ENCODE data around the gene ANG. TPM values are rescaled to one million over a fixed set of nuclear protein-coding genes. Genes with fewer than 3 reads are reported as not detected.
"Not testable (repeated sequence)": the region's sequence is repeated elsewhere in the genome, so short reads cannot be mapped to it uniquely, and the experiment has no call there.

Gene ANG
- total and polyA plus RNA-seq, 5 experiments from 2014 or later, result 0.17 to 0.70 (median 0.34) TPM; not detected in 2

DNA sequence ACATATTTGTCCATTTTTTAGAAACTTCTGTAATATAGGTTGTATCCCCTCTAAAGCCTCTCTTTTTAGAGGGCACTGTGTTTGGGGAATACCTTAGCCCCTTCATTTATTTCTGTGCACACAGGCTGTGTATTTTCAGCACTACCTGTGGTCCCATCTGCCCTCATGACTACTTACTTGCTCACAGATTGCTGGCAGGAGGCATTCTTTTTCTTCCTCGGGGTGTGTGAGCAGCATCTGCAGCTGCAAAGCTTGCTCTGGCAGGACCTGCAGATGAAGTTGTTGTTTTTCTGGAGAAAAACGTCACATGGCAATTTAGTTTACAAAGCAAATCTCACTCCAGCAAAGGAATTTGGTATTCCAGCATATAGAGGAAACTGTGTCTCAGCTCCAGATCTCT, 24.3 kb downstream of the ANG start:
- Mint-ChIP-seq H3K9me3 (no peaks in the 10 kb centered on the region), H3K36me3 (no peaks in the 10 kb centered on the region), H3K4me1 (peaks cover 3 to 28% (median 6%) of the 10 kb centered on the region in 4 donors), H3K27me3 (peaks cover 0 to 7% (median 2%) of the 10 kb centered on the region in 5 donors), H3K4me3 (no peak overlapping the region), H3K27ac (no peak overlapping the region)
- ATAC-seq (no peak), DNase-seq (no peak)
- POLR2A ChIA-PET, result no interaction called here

- ATAC-seq (no peak), DNase-seq (no peak)
- peak overlapping the region in 1 of 10 donors; percentile 74 for H3K27ac Mint-ChIP-seq
- H3K4me1 Mint-ChIP-seq, result peaks cover 3 to 32% (median 6%) of the 10 kb centered on the region in 4 donors
- no peaks in the 10 kb centered on the region for H3K36me3 Mint-ChIP-seq
- POLR2A ChIA-PET, result no interaction called here
- peaks cover 0 to 5% (median 2%) of the 10 kb centered on the region in 5 donors for H3K27me3 Mint-ChIP-seq
- no peak overlapping the region for H3K4me3 Mint-ChIP-seq
- H3K9me3 Mint-ChIP-seq, result no peaks in the 10 kb centered on the region
Measured at GRCh38 chr14:20714593-20715250, 26.2 kb downstream of the ANG start.

- H3K36me3 Mint-ChIP-seq, result no peaks in the 10 kb centered on the region
- DNase-seq (no peak), ATAC-seq (no peak)
- H3K27me3 Mint-ChIP-seq, result peaks cover 17 to 37% (median 23%) of the 10 kb centered on the region in 5 donors
- no peak overlapping the region for H3K27ac Mint-ChIP-seq
- no peaks in the 10 kb centered on the region for H3K9me3 Mint-ChIP-seq
- POLR2A ChIA-PET, result no interaction called here
- peaks cover 3 to 33% (median 9%) of the 10 kb centered on the region in 4 donors for H3K4me1 Mint-ChIP-seq
- no peak overlapping the region for H3K4me3 Mint-ChIP-seq
Measured at GRCh38 chr14:20719777-20720176, 31.2 kb downstream of the ANG start.

DNA sequence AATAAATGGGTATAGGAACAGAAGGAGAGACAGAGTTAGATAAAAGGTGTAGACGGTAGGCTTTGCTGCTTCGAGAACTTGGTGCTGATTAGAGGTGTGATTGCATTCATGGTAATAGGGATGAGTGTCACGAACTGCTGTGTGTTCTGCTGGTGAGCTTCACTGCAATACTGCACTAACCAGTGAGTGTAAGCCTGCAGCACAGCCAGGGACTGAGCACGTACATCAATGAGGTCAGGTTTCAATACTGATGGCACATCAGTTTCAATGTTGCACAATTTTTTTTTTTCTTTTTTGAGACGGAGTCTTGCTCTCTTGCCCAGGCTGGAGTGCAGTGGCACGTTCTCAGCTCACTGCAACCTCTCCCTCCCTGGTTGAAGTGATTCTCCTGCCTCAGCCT, 32.2 kb downstream of the ANG start:
- Mint-ChIP-seq H3K36me3 (no peaks in the 10 kb centered on the region), H3K27ac (no peak overlapping the region), H3K27me3 (peaks cover 18 to 46% (median 32%) of the 10 kb centered on the region in 5 donors), H3K9me3 (no peaks in the 10 kb centered on the region), H3K4me1 (peaks cover 0 to 29% (median 4%) of the 10 kb centered on the region in 4 donors), H3K4me3 (no peak overlapping the region)
- ATAC-seq (no peak), DNase-seq (no peak)
- POLR2A ChIA-PET, result no interaction called here

GRCh38 chr14:20722016-20722415, 33.5 kb downstream of the ANG start:
- POLR2A ChIA-PET, result no interaction called here
- H3K27me3 Mint-ChIP-seq, result peaks cover 23 to 57% (median 43%) of the 10 kb centered on the region in 5 donors
- DNase-seq (no peak), ATAC-seq (no peak)
- no peak overlapping the region for H3K4me3 Mint-ChIP-seq
- H3K36me3 Mint-ChIP-seq, result no peaks in the 10 kb centered on the region
- no peak overlapping the region for H3K27ac Mint-ChIP-seq
- H3K9me3 Mint-ChIP-seq, result no peaks in the 10 kb centered on the region
- H3K4me1 Mint-ChIP-seq, result peaks cover 0 to 24% (median 3%) of the 10 kb centered on the region in 4 donors

- no peak overlapping the region for H3K27ac Mint-ChIP-seq
- H3K27me3 Mint-ChIP-seq, result peaks cover 31 to 61% (median 50%) of the 10 kb centered on the region in 5 donors
- no peak for DNase-seq
- H3K4me3 Mint-ChIP-seq, result peak overlapping the region in 2 of 10 donors; percentile 16 to 46
- H3K9me3 Mint-ChIP-seq, result no peaks in the 10 kb centered on the region
- POLR2A ChIA-PET, result no interaction called here
- H3K4me1 Mint-ChIP-seq, result peaks cover 0 to 21% (median 3%) of the 10 kb centered on the region in 4 donors
- peak in 1 of 2 donors; percentile 42 for ATAC-seq
- H3K36me3 Mint-ChIP-seq, result no peaks in the 10 kb centered on the region
Measured at GRCh38 chr14:20723488-20723887, 34.9 kb downstream of the ANG start.

DNA sequence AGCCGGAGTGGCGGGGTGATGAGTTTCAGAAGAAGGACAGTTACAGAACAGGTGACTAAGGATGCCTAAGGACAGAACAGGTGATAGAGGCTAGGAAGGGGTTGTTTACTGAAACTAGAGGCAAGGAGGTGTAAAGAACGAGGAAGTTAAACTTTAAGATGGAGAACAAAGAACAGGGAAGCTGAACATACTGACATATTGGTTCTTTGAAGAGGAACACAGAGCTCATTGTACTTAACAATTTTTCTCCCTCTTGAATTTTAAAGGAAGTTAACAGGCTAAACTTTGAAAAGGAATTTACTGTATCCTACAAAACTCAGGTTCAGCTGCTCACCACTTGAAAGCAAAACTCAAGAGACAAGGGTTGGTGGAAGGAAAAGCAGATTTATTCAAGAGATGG, 37.6 kb downstream of the ANG start:
- Mint-ChIP-seq H3K4me1 (peaks cover 0 to 16% (median 3%) of the 10 kb centered on the region in 4 donors), H3K27me3 (peaks cover 28 to 64% (median 45%) of the 10 kb centered on the region in 5 donors), H3K27ac (peak overlapping the region in 1 of 10 donors; percentile 26)
- H3K4me3 Mint-ChIP-seq, H3K36me3 Mint-ChIP-seq, H3K9me3 Mint-ChIP-seq, ATAC-seq, DNase-seq, POLR2A ChIA-PET: not testable (repeated sequence)

GRCh38 chr14:20726531-20726930, 38.0 kb downstream of the ANG start:
- Mint-ChIP-seq H3K4me1 (peaks cover 0 to 16% (median 3%) of the 10 kb centered on the region in 4 donors), H3K9me3 (no peaks in the 10 kb centered on the region), H3K36me3 (no peaks in the 10 kb centered on the region), H3K27me3 (peaks cover 28 to 60% (median 41%) of the 10 kb centered on the region in 5 donors), H3K27ac (peak overlapping the region in 1 of 10 donors; percentile 26), H3K4me3 (no peak overlapping the region)
- DNase-seq (no peak), ATAC-seq (no peak)
- POLR2A ChIA-PET, result no interaction called here

DNA sequence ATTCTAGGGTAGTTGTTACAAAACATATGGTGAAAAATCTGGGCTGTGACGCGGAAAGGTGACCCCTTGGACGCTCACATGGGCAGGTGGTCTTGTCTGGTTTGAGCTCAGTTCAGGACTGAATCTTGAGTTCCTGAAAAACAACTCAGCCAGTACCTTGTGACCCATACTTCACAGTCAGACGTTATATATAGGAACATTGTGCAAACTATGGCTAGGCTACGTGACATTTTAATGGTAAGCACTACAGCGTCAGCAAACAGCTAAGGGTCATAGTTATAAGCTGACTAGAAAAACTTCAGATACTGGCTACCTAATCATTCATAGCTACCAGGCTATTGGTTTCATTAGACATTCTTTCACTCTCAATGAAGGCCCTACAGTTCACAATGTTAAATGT, 42.3 kb downstream of the ANG start:
- Mint-ChIP-seq H3K4me1 (peaks cover 0 to 12% (median 0%) of the 10 kb centered on the region in 4 donors), H3K27ac (no peak overlapping the region), H3K27me3 (peaks cover 13 to 24% (median 19%) of the 10 kb centered on the region in 5 donors), H3K9me3 (no peaks in the 10 kb centered on the region), H3K4me3 (no peak overlapping the region), H3K36me3 (peaks cover 0 to 2% (median 0%) of the 10 kb centered on the region in 3 donors)
- no peak for DNase-seq
- POLR2A ChIA-PET, result no interaction called here
- no peak for ATAC-seq

DNA sequence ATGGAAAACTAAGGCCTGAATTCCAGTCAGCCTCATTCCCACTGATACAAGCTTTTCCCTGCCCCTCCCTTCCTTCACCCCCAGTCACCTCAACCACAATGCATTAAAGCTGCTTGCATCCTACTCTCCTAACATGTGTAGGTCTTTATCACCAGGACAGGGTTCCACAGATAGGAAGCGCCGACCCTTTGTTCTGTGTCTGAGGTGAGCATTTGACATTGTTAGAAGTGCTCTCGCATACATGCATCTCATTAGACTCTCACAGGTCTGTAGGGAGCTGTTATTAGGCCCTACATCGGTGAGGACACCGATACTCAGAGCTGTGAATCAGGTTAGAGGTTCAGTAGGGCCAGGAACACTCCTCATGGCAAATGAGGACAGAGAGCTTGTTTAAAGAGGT, 43.9 kb downstream of the ANG start:
- H3K36me3 Mint-ChIP-seq, result peaks cover 0 to 2% (median 0%) of the 10 kb centered on the region in 3 donors
- no peaks in the 10 kb centered on the region for H3K9me3 Mint-ChIP-seq
- H3K4me3 Mint-ChIP-seq, result no peak overlapping the region
- peaks cover 5 to 12% (median 7%) of the 10 kb centered on the region in 5 donors for H3K27me3 Mint-ChIP-seq
- POLR2A ChIA-PET, result no interaction called here
- peaks cover 0 to 6% (median 0%) of the 10 kb centered on the region in 4 donors for H3K4me1 Mint-ChIP-seq
- H3K27ac Mint-ChIP-seq, result no peak overlapping the region
- DNase-seq (no peak), ATAC-seq (no peak)

GRCh38 chr14:20732979-20733635, 44.5 kb downstream of the ANG start:
- H3K27ac Mint-ChIP-seq, result no peak overlapping the region
- POLR2A ChIA-PET, result no interaction called here
- peaks cover 0 to 2% (median 0%) of the 10 kb centered on the region in 3 donors for H3K36me3 Mint-ChIP-seq
- DNase-seq (no peak), ATAC-seq (no peak)
- peaks cover 0 to 6% (median 0%) of the 10 kb centered on the region in 4 donors for H3K4me1 Mint-ChIP-seq
- peaks cover 0 to 9% (median 4%) of the 10 kb centered on the region in 5 donors for H3K27me3 Mint-ChIP-seq
- no peaks in the 10 kb centered on the region for H3K9me3 Mint-ChIP-seq
- H3K4me3 Mint-ChIP-seq, result no peak overlapping the region

- peaks cover 0 to 8% (median 7%) of the 10 kb centered on the region in 5 donors for H3K27me3 Mint-ChIP-seq
- POLR2A ChIA-PET, result no interaction called here
- no peak overlapping the region for H3K27ac Mint-ChIP-seq
- peaks cover 0 to 2% (median 0%) of the 10 kb centered on the region in 3 donors for H3K36me3 Mint-ChIP-seq
- no peak for DNase-seq
- ATAC-seq, result no peak
- no peaks in the 10 kb centered on the region for H3K9me3 Mint-ChIP-seq
- peaks cover 0 to 6% (median 0%) of the 10 kb centered on the region in 4 donors for H3K4me1 Mint-ChIP-seq
- no peak overlapping the region for H3K4me3 Mint-ChIP-seq
Measured at GRCh38 chr14:20733684-20734429, 45.3 kb downstream of the ANG start.

DNA sequence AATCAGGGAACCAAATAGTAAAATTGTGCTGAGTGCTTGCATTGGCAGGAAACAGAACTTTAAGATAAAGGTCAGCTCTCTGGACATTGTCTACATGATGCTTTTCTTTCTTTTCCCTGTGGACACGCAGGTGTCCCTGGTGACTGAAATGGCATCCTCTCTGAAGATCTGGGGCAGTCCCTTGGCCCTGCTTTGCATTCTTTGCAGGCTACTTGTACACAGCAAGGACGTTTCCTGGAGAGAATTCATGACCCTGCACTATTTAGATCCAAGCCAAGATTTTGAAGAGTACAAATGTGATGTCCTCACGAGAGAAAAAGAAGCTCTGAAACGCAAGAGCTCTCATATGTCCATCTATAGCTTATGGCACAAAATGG, 45.9 kb downstream of the ANG start:
- H3K4me3 Mint-ChIP-seq, result no peak overlapping the region
- peaks cover 0 to 9% (median 7%) of the 10 kb centered on the region in 5 donors for H3K27me3 Mint-ChIP-seq
- ATAC-seq (no peak), DNase-seq (no peak)
- no peak overlapping the region for H3K27ac Mint-ChIP-seq
- H3K4me1 Mint-ChIP-seq, result peaks cover 0 to 6% (median 0%) of the 10 kb centered on the region in 4 donors
- H3K36me3 Mint-ChIP-seq, result peaks cover 0 to 2% (median 0%) of the 10 kb centered on the region in 3 donors
- POLR2A ChIA-PET, result no interaction called here
- no peaks in the 10 kb centered on the region for H3K9me3 Mint-ChIP-seq

Measured in naive thymus-derived CD8-positive, alpha-beta T cell (primary cell).